Forelimb muscle (tissue), 1 donor: Measurements from ENCODE around the gene CSRP1. TPM values are rescaled to one million over a fixed set of nuclear protein-coding genes. Genes with fewer than 3 reads are reported as not detected.
A peak's percentile ranks its signal among the peaks of the same experiment; 100 is the strongest.
"Not testable (repeated sequence)": the region's sequence is repeated elsewhere in the genome, so short reads cannot be mapped to it uniquely, and the experiment has no call there.

ENCODE experiments used
- DNase-seq: peaks from one replicate; pipeline ENCODE4 v3.0.0-alpha.2; 2013; ENCODE audit warnings: low read depth
- polyA plus RNA-seq: library from polyadenylated mRNA; unstranded; fragments of 120-200 nt; gene quantifications from one replicate; pipeline ENCODE4 v1.2.1, GENCODE V29; 2013; ENCODE audit not compliant: insufficient read length

CSRP1 gene
- polyA plus RNA-seq, 1 donor, result 28.8 TPM

GRCh38 chr1:201537891-201538611 lies 31.1 kb upstream of the CSRP1 start:
- no peak for DNase-seq

GRCh38 chr1:201537467-201537866 lies 30.5 kb upstream of the CSRP1 start:
- DNase-seq, result no peak

- no peak for DNase-seq
Observed at GRCh38 chr1:201537028-201537427, 30.1 kb upstream of the CSRP1 start.

- DNase-seq, result no peak
Observed at GRCh38 chr1:201536558-201536957, 29.6 kb upstream of the CSRP1 start.

GRCh38 chr1:201535919-201536245 lies 29.0 kb upstream of the CSRP1 start:
- DNase-seq, result no peak

- no peak for DNase-seq
Observed at GRCh38 chr1:201535046-201535918, 28.4 kb upstream of the CSRP1 start.

GRCh38 chr1:201533836-201534235 lies 26.9 kb upstream of the CSRP1 start:
- DNase-seq, result no peak

GRCh38 chr1:201531551-201532425 lies 24.9 kb upstream of the CSRP1 start:
- DNase-seq, result no peak

- DNase-seq, result peak; percentile 88
Observed at GRCh38 chr1:201530741-201531531, 24.0 kb upstream of the CSRP1 start.

- no peak for DNase-seq
Observed at GRCh38 chr1:201528631-201529252, 21.8 kb upstream of the CSRP1 start.

- no peak for DNase-seq
Observed at GRCh38 chr1:201527879-201528278, 21.0 kb upstream of the CSRP1 start.

- DNase-seq, result no peak
Observed at GRCh38 chr1:201525193-201525778, 18.4 kb upstream of the CSRP1 start.

GRCh38 chr1:201520046-201520575 lies 13.2 kb upstream of the CSRP1 start:
- not testable (repeated sequence) for DNase-seq

- no peak for DNase-seq
Observed at GRCh38 chr1:201518071-201518470, 11.1 kb upstream of the CSRP1 start.

GRCh38 chr1:201517631-201518030 lies 10.7 kb upstream of the CSRP1 start:
- DNase-seq, result no peak

GRCh38 chr1:201516511-201517127 lies 9.7 kb upstream of the CSRP1 start:
- no peak for DNase-seq

- DNase-seq, result no peak
Observed at GRCh38 chr1:201515895-201516294, 9.0 kb upstream of the CSRP1 start.

- no peak for DNase-seq
Observed at GRCh38 chr1:201515062-201515750, 8.3 kb upstream of the CSRP1 start.

GRCh38 chr1:201514466-201514865 lies 7.5 kb upstream of the CSRP1 start:
- DNase-seq, result no peak
